HG03045 (cell line): ENCODE data around the gene AK2.
"Not testable (repeated sequence)": the region's sequence is repeated elsewhere in the genome, so short reads cannot be mapped to it uniquely, and the experiment has no call there.

ENCODE experiments used
- ATAC-seq: cut with Tn5 transposase; IDR thresholded peaks from one replicate; pipeline ENCODE4 v1.9.1; 2021; ENCODE audit warnings: mild to moderate bottlenecking, moderate library complexity; ENCODE audit not compliant: unreplicated experiment

The AK2 gene

GRCh38 chr1:32978854-32979253 is 57.8 kb downstream of the AK2 start:
- ATAC-seq = no peak

- no peak for ATAC-seq
These were observed 59.1 kb downstream of the AK2 start for GRCh38 chr1:32977546-32978087.

GRCh38 chr1:32975055-32975454 is 61.6 kb downstream of the AK2 start:
- ATAC-seq = not testable (repeated sequence)

- ATAC-seq = not testable (repeated sequence)
These were observed 63.2 kb downstream of the AK2 start for GRCh38 chr1:32973458-32973857.

- ATAC-seq = no peak
These were observed 63.8 kb downstream of the AK2 start for GRCh38 chr1:32972814-32973428.

- ATAC-seq = no peak
These were observed 65.1 kb downstream of the AK2 start for GRCh38 chr1:32971576-32971975.

- no peak for ATAC-seq
These were observed 65.5 kb downstream of the AK2 start for GRCh38 chr1:32971156-32971555.

- ATAC-seq = no peak
These were observed 67.1 kb downstream of the AK2 start for GRCh38 chr1:32969566-32969965.

GRCh38 chr1:32967888-32968568 is 68.7 kb downstream of the AK2 start:
- ATAC-seq = no peak

GRCh38 chr1:32966900-32967299 is 69.8 kb downstream of the AK2 start:
- ATAC-seq = no peak

GRCh38 chr1:32965251-32965747 is 71.4 kb downstream of the AK2 start:
- ATAC-seq = no peak

- ATAC-seq = peak; percentile 82
These were observed 72.0 kb downstream of the AK2 start, which contains the start of gene RNF19B for GRCh38 chr1:32964461-32965250. RNF19B (minus strand) TSS chr1:32964809; CDS start chr1:32964685, 124 bp downstream.

GRCh38 chr1:32963746-32964460 is 72.8 kb downstream of the AK2 start:
- ATAC-seq = peak; percentile 25

- no peak for ATAC-seq
These were observed 74.3 kb downstream of the AK2 start for GRCh38 chr1:32962248-32962896.

- ATAC-seq = no peak
These were observed 75.8 kb downstream of the AK2 start for GRCh38 chr1:32960819-32961355.

- no peak for ATAC-seq
These were observed 76.3 kb downstream of the AK2 start for GRCh38 chr1:32960342-32960741.

GRCh38 chr1:32958827-32959226 is 77.9 kb downstream of the AK2 start:
- ATAC-seq = no peak
